GM12878 (cell line): ENCODE results near the gene APLP1. TPM values are rescaled to one million over a fixed set of nuclear protein-coding genes. Genes with fewer than 3 reads are reported as not detected.
A peak's percentile ranks its signal among the peaks of the same experiment; 100 is the strongest.

ENCODE experiments used
- ATF7 ChIP-seq: fragments of 450-650 bp; IDR thresholded peaks from 2 replicates; pipeline ENCODE4 v1.6.1; 2016; ENCODE audit warnings: low read depth, mild to moderate bottlenecking
- BCL3 ChIP-seq: IDR thresholded peaks from 2 replicates; pipeline ENCODE4 v1.6.1; 2011; ENCODE audit warnings: borderline replicate concordance, low read depth, mild to moderate bottlenecking, moderate library complexity, low read length; ENCODE audit not compliant: insufficient read depth, poor library complexity, severe bottlenecking
- CHD1 ChIP-seq: IDR thresholded peaks from 2 replicates; pipeline ENCODE4 v1.6.1; 2012; ENCODE audit warnings: low read depth, low read length, improper control_type of control experiment
- E4F1 ChIP-seq: fragments of 450-650 bp; IDR thresholded peaks from 2 replicates; pipeline ENCODE4 v1.6.1; 2018; ENCODE audit warnings: borderline replicate concordance, mild to moderate bottlenecking; ENCODE audit not compliant: partially characterized antibody
- ESRRA ChIP-seq: IDR thresholded peaks from 2 replicates; pipeline ENCODE4 v1.6.1; 2012; ENCODE audit warnings: mild to moderate bottlenecking, low read length, improper control_type of control experiment
- HCFC1 ChIP-seq: fragments of 150-350 bp; IDR thresholded peaks from 2 replicates; pipeline ENCODE4 v1.6.1; 2014; ENCODE audit warnings: low read length
- IRF4 ChIP-seq: IDR thresholded peaks from 2 replicates; pipeline ENCODE4 v1.6.1; 2011; ENCODE audit warnings: low read depth, low read length
- MYC ChIP-seq: IDR thresholded peaks from 2 replicates; pipeline ENCODE4 v1.6.1; 2011; ENCODE audit warnings: mild to moderate bottlenecking, low read length, moderate library complexity, inconsistent platforms; ENCODE audit not compliant: insufficient read depth, insufficient replicate concordance, insufficient read length, severe bottlenecking
- NFXL1 ChIP-seq: fragments of 450-650 bp; IDR thresholded peaks from 2 replicates; pipeline ENCODE4 v1.6.1; 2017; ENCODE audit warnings: antibody characterized with exemption, mild to moderate bottlenecking, borderline replicate concordance
- PBX3 ChIP-seq: IDR thresholded peaks from 2 replicates; pipeline ENCODE4 v1.6.1; 2011; ENCODE audit warnings: mild to moderate bottlenecking, low read depth, low read length, moderate library complexity; ENCODE audit not compliant: insufficient replicate concordance
- YBX1 ChIP-seq: fragments of 450-650 bp; IDR thresholded peaks from 2 replicates; pipeline ENCODE4 v1.6.1; 2016; ENCODE audit warnings: antibody characterized with exemption
- ZNF24 ChIP-seq: fragments of 450-650 bp; IDR thresholded peaks from 2 replicates; pipeline ENCODE4 v1.6.1; 2017; ENCODE audit warnings: antibody characterized with exemption, mild to moderate bottlenecking
- ZNF622 ChIP-seq: fragments of 450-650 bp; IDR thresholded peaks from 2 replicates; pipeline ENCODE4 v1.6.1; 2017; ENCODE audit warnings: mild to moderate bottlenecking, inconsistent platforms
- polyA plus RNA-seq, 11 experiments: library from polyadenylated mRNA; depleted of rRNA in 4 of 11; unstranded in 6 of 11; stranded (reverse) in 5 of 11; fragments of >200 nt; fragmentation: Nextera tagmentation in 4 of 11; fragmentation: Illumina TruSeq in 1 of 11; extraction: Ambion mirVana in 4 of 11; extraction: Trizol in 1 of 11; gene quantifications; 1 replicate in 1 of 11; 2 replicates in 10 of 11; pipeline versions ENCODE4 v1.2.1 to v1.2.3, GENCODE V29; 2011 to 2016; ENCODE audit warnings: inconsistent platforms in 2 of 11, missing spikeins in 2 of 11, low read depth in 1 of 11
- total RNA-seq, 4 experiments: library from RNA; depleted of rRNA in 3 of 4; stranded (reverse); fragments of >200 nt in 3 of 4; fragmentation: Illumina TruSeq in 1 of 4; extraction: Trizol in 1 of 4; gene quantifications; 2 replicates each; pipeline versions ENCODE4 v1.2.1 to v1.2.3, GENCODE V29; 2013 to 2021
- TF ChIP-seq, protein P1 (sequence below): IDR thresholded peaks from 2 replicates; pipeline ENCODE4 v1.6.1; 2011; ENCODE audit warnings: low read depth, mild to moderate bottlenecking, low read length, moderate library complexity, borderline replicate concordance; ENCODE audit errors: extremely low read depth
- TF ChIP-seq, protein P2 (sequence below): fragments of 450-650 bp; IDR thresholded peaks from 2 replicates; pipeline ENCODE4 v1.6.1; 2017; ENCODE audit warnings: mild to moderate bottlenecking
- TF ChIP-seq, protein P3 (sequence below): IDR thresholded peaks from 2 replicates; pipeline ENCODE4 v1.6.1; 2011; ENCODE audit warnings: low read depth, low read length, improper control_type of control experiment, borderline replicate concordance

The APLP1 gene
- total and polyA plus RNA-seq, 10 of the 15 experiments (the other 5 are each of a cell fraction or from before 2014, with no cell fraction given), result 0.07 to 2.2 (median 0.91) TPM; not detected in 1

GRCh38 chr19:35899547-35900214 lies 31.3 kb downstream of the APLP1 start (continued):
- TF ChIP-seq ATF7 (0 out of 2 replicates have a peak, but pooled peaks have one; percentile 41), ESRRA (no peak), ZNF622 (no peak), BCL3 (peak; percentile 86), CHD1 (0 out of 2 replicates have a peak, but pooled peaks have one; percentile 44), PBX3 (peak; percentile 1), MYC (no peak), NFXL1 (no peak), ZNF24 (no peak), HCFC1 (no peak), YBX1 (0 out of 2 replicates have a peak, but pooled peaks have one; percentile 26), IRF4 (no peak), E4F1 (no peak)
- TF ChIP-seq, protein P1, sequence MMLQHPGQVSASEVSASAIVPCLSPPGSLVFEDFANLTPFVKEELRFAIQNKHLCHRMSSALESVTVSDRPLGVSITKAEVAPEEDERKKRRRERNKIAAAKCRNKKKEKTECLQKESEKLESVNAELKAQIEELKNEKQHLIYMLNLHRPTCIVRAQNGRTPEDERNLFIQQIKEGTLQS, result no peak
- TF ChIP-seq, protein P2, sequence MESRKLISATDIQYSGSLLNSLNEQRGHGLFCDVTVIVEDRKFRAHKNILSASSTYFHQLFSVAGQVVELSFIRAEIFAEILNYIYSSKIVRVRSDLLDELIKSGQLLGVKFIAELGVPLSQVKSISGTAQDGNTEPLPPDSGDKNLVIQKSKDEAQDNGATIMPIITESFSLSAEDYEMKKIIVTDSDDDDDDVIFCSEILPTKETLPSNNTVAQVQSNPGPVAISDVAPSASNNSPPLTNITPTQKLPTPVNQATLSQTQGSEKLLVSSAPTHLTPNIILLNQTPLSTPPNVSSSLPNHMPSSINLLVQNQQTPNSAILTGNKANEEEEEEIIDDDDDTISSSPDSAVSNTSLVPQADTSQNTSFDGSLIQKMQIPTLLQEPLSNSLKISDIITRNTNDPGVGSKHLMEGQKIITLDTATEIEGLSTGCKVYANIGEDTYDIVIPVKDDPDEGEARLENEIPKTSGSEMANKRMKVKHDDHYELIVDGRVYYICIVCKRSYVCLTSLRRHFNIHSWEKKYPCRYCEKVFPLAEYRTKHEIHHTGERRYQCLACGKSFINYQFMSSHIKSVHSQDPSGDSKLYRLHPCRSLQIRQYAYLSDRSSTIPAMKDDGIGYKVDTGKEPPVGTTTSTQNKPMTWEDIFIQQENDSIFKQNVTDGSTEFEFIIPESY, result no peak
- TF ChIP-seq, protein P3, sequence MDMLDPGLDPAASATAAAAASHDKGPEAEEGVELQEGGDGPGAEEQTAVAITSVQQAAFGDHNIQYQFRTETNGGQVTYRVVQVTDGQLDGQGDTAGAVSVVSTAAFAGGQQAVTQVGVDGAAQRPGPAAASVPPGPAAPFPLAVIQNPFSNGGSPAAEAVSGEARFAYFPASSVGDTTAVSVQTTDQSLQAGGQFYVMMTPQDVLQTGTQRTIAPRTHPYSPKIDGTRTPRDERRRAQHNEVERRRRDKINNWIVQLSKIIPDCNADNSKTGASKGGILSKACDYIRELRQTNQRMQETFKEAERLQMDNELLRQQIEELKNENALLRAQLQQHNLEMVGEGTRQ, result no peak
